ENCODE data around the gene MED13L.

DNA sequence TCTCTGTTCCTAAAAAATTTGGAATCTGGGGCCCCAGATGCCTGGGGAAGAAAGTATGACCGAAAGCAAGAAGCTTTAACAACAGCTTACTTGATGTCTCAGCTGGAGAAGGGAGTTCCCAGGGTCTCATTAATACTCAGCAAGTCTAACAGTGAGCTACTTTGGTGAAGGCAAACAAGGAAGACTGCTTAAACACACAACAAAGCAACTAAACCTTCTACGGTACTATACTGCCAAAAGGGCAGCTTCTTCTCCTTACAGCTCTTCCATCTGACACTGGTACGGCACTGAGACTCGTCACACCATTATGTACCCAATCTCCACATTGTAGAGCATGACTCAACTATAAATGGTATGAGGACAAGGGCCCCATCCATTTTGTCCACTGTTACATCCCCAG lies 213.0 kb downstream of the MED13L start:
- no peak for TF ChIP-seq CTCF (IDR thresholded peaks at IDR 0.05)
- TF ChIP-seq POLR2AphosphoS5 (IDR thresholded peaks at IDR 0.05): no peak
- no peak for TF ChIP-seq POLR2A (IDR thresholded peaks at IDR 0.05)

Data from breast epithelium (tissue), 3 donors.